DOHH2 (cell line): ENCODE data around the gene BAZ1A.

Experiments
- EZH2phosphoT487 ChIP-seq: fragments of 200-600 bp; sonication (generic); IDR thresholded peaks from 2 replicates; pipeline ENCODE4 v1.6.1; 2017; ENCODE audit warnings: borderline replicate concordance, mild to moderate bottlenecking, antibody characterized with exemption, low read length, moderate library complexity, mixed read lengths
- TF ChIP-seq, protein P1 (sequence below): fragments of 200-600 bp; sonication (generic); IDR thresholded peaks from one replicate; pipeline ENCODE4 v1.5.1; 2014; ENCODE audit warnings: antibody characterized with exemption, mild to moderate bottlenecking, low read depth, low read length; ENCODE audit not compliant: poor library complexity, severe bottlenecking

GRCh38 chr14:34833549-34834523, 41.3 kb downstream of the BAZ1A start:
- TF ChIP-seq, protein P1, sequence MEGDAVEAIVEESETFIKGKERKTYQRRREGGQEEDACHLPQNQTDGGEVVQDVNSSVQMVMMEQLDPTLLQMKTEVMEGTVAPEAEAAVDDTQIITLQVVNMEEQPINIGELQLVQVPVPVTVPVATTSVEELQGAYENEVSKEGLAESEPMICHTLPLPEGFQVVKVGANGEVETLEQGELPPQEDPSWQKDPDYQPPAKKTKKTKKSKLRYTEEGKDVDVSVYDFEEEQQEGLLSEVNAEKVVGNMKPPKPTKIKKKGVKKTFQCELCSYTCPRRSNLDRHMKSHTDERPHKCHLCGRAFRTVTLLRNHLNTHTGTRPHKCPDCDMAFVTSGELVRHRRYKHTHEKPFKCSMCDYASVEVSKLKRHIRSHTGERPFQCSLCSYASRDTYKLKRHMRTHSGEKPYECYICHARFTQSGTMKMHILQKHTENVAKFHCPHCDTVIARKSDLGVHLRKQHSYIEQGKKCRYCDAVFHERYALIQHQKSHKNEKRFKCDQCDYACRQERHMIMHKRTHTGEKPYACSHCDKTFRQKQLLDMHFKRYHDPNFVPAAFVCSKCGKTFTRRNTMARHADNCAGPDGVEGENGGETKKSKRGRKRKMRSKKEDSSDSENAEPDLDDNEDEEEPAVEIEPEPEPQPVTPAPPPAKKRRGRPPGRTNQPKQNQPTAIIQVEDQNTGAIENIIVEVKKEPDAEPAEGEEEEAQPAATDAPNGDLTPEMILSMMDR = no peak
- no peak for TF ChIP-seq EZH2phosphoT487
